ENCODE data around the gene SYTL1.
A peak's percentile ranks its signal among the peaks of the same experiment; 100 is the strongest.

SYTL1 gene

GRCh38 chr1:27346991-27347624 lies 5.3 kb downstream of the SYTL1 start:
- DNase-seq = no peak

DNA sequence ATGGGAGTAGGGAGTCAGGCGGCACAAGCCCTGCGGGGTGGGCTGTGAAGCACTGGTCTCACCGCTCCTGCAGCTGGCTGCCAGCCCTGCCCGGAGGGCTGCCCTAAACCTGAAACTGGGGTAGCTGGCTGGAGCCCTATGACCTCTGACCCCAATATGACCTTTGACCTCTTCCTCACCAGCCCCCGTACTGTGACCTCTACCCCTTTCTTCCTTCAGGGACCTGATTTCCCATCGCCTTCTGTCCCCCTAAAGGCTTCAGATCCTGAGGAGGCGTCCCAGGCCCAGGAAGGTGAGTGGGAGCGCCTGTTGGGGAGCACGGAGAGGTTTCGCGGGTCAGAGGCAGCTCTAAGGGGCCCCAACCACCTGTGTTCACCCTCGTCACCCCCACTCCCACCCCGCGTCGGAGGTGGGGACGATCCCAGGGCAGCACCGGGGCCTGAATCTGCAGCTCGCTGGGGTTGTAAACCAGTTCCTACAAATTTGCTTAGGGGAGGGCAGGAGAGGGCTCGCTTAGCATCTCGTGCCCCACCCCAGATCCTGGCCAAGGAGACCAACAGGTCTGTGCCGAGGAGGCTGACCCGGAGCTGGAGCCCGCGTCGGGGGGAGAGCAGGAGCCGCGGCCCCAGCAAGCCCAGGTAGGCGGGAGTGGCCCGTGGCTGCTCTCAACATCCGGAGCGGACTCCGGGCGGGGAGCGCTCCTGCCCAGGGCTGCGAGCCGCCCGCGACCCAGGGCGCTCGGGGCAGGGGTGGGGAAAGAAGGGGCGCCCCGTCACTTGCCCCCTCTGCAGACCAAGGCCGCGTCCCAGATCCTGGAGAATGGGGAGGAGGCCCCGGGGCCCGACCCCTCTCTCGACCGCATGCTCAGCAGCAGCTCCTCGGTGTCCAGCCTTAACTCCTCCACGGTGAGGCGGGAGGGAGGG lies 7.3 kb downstream of the SYTL1 start:
- DNase-seq = no peak

- DNase-seq = peak in 16 of 56 donors; percentile 1 to 52 (median 16)
Observed at GRCh38 chr1:27349784-27350662, 8.2 kb downstream of the SYTL1 start.

GRCh38 chr1:27350663-27351540 lies 9.1 kb downstream of the SYTL1 start:
- DNase-seq = peak in 3 of 56 donors; percentile 5 to 38 (median 19)

GRCh38 chr1:27351541-27352107 lies 9.8 kb downstream of the SYTL1 start:
- DNase-seq = no peak

GRCh38 chr1:27353166-27353565 lies 11.3 kb downstream of the SYTL1 start:
- DNase-seq = no peak

GRCh38 chr1:27353629-27354028 lies 11.8 kb downstream of the SYTL1 start:
- DNase-seq = no peak

DNA sequence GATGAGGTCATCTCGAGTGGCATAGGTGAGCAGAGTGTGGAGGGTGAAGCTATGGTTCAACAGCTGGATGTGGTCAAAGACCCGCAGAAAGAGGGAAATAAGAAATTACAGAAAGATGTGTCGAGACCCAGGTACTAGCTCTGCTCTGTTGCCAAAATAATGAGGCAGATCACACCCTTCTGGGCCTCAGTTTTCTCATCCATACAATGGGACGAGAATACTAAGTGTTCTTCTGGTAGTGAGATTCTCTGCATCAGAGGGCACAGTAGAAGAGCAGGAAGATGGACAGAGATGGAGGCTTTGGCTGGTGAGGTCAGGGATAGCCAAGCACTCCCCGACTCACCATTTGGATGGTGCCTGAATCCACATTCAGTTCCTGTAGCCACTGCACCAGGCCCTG lies 13.9 kb downstream of the SYTL1 start:
- no peak for DNase-seq

DNA sequence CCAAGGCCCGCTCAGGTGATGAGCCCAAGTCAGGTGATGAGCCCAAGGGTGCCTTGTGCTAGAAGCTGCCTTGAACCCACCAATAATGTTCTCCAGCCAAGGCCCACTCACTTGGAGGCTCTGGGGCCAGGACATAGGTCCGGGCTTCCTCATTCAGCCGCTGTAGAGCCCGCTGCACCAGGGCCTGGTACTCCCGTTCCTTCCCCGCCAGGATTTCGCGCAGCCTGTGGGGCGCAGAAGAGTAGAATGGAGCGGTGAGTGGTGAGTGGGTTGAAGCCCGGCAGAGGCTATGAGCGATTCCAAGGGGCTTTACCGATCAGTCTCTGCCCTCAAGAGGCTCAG lies 14.4 kb downstream of the SYTL1 start:
- no peak for DNase-seq

- no peak for DNase-seq
Observed at GRCh38 chr1:27356619-27357280, 14.9 kb downstream of the SYTL1 start.

DNA sequence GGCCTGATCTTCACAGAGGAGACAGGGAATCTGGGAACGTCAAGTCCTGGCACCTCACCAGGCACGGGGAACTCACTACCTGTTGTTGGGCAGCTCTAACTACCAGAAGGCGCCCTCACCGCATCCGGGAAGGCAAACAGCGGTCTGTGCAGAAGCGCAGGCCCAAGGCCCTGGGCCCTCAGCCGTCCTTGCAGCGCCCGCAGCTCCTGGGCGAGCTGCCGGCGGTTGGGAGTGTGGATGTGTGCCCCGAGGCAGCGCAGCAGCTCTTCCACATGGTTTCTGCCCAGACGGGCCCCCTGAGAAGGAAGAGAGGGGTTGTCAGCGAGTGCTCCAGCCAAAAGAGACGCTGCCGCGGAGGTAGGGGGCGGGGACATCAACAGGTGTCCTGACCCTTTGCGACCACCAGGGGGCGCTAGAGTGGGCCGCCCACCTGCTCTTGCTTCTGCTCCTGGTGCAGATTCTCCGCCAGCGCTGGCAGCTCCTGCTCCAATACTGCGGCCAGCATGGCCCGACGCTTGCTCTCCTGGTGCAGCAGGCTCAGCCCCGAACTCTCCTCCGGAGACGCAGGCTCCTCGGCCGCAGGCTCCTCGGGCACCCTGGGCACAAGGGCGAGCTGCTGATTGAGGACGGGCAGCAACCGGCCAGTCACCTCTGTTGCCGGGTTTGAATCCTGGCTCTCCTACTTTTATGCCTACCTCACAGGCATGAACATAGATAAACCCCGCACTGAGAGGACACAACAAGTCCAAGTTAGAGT lies 15.6 kb downstream of the SYTL1 start:
- peak in 44 of 56 donors; percentile 4 to 71 (median 24) for DNase-seq

DNA sequence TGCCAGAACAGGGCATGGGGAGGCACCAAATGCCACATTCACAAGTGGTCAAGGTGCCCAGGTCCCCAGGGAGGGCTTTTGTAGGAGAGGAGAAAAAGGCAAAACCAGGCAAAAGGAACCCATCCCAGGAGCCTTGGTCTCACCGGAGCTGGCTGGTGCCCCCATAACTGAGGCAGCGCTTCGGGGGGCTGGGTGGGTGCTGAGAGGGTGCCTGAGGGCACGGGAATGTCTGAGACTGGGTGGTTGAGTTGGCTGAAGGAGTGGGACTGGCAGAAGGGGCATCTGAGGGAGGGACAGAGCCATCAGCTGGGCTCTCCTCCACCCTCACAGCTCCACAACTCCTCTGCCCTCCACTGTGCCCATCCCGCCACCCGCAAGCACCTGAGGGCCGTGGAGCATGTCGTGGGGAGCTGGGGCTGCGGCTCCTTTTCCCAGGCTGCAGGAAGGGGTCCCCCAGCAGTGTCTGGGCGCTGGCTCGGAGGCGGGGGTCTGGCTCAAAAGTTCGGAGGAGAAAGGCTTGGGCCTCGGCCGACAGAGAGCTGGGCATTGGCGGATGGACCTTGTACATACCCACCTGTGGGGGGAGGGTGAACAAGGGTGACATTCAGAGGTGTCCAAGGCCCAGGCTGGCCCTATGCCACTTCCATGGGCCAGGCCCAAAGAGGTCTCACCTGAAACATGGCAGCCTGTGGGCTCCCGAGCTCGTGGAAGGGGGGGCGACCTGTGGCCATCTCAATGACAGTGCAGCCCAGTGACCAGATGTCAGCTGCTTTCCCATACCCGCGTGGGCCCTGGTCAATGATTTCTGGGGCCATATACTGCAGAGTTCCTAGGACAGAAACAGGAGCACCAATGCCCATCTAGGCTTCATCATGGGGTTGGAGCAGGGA lies 16.5 kb downstream of the SYTL1 start:
- no peak for DNase-seq

- no peak for DNase-seq
Observed at GRCh38 chr1:27358928-27359313, 17.1 kb downstream of the SYTL1 start.

- DNase-seq = no peak
Observed at GRCh38 chr1:27359822-27360158, 18.0 kb downstream of the SYTL1 start.

- peak in 5 of 56 donors; percentile 3 to 62 (median 29) for DNase-seq
Observed at GRCh38 chr1:27360159-27361043, 18.6 kb downstream of the SYTL1 start.

DNA sequence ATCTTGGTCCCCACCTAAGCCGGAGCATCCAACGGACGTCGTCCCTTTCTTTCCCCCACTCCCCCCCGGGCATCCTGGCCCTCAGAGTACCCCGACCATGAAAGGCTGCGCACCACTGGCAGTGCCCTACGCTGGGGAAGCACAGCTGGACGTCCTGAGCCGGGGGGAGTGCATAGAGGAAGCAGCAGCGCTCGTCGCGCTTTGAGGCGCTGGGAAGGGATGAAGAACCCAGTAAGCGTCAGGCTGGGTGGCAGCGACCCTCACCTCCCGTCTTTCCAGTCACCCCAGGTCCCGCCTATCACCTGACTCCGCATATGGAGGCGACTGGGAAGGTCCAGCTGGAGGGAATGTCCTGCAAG lies 19.2 kb downstream of the SYTL1 start:
- DNase-seq = no peak

DNA sequence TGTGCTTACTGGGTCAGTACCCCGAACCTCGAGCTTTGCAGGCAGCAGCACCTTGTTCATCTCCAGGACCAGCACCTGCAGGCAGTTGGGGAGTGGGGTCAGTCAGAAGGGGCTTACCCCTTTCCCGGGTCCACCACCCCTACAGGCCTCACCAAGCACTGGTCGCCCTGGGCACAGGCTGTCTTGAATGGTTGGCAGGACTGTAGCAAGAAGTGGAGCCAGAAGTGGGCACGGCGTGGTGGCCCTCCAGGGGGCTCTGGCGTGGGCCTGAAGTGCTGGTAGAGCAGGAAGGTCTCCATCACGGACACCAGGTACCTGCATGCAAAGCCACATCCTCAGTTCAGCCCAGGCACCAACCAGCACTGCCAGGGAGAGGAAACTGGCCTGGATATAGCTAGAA lies 19.7 kb downstream of the SYTL1 start:
- no peak for DNase-seq
